Uterine smooth muscle cell (primary cell): Measurements from ENCODE around the gene APC2. TPM values are rescaled to one million over a fixed set of nuclear protein-coding genes. Genes with fewer than 3 reads are reported as not detected.

ENCODE experiments used
- total RNA-seq: library from RNA; depleted of rRNA; stranded (reverse); fragments of >200 nt; gene quantifications from 2 replicates; pipeline ENCODE4 v1.2.3, GENCODE V29; 2014

APC2 gene
- total RNA-seq = 0.44 and 0.50 TPM in 2 replicates

GRCh38 chr19:1449467-1450442, at the start of gene APC2:
Gene APC2, plus strand, starts transcription at chr19:1450121. Its CDS starts 2,881 bp downstream, at chr19:1453002.

GRCh38 chr19:1401138-1401888, 48.6 kb upstream of the APC2 start, which contains the start of gene GAMT:
Gene GAMT, minus strand, starts transcription at chr19:1401542. Its CDS starts 66 bp downstream, at chr19:1401476.

DNA sequence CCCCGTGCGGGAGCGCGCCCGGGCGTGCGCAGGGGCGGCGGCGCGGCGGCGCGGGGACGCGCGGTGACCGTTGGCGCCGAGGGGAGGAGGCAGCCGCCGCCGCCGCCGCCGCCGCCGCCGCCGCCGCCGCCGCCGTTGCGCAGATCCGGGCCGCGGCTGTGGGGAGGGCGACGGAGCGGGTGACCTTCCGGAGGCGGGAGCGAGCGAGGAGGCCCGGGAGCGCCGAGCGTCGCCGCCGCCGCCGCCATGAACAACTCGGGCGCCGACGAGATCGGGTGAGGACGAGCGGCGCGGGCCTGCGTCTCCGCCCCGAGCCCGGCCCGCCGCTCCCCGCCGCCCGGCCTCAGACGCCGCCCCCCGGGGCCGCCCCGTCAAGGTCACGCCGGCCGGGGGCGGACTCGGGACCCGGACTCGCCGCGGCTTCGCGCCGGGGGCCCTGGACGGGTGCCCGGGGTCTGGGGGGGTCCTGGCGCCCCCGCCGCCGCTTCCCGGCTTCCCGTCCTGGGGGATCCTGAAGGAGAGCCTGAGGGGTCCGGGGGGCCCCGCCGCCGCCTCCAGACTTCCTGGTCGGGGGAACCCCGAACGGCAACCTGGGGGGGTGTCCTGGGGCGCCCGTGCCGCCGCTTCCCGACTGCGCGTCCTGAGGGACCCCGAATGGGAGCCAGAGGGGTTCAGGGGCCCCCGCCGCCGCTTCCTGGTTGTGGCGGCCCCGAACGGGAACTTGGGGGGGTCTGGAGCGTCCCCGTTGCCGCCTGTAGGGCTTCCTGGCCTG, 42.2 kb upstream of the APC2 start, which contains the start of gene DAZAP1:
Gene DAZAP1 (plus strand): TSS at position 59 of the 772 bp plus-strand sequence. CDS start 188 bp downstream, at position 247.

GRCh38 chr19:1438035-1438932, 11.6 kb upstream of the APC2 start, which contains the start of gene RPS15:
Gene RPS15, plus strand, starts transcription at chr19:1438396. Its CDS starts 30 bp downstream, at chr19:1438426.

GRCh38 chr19:1478934-1479707, 29.2 kb downstream of the APC2 start, which contains the start of gene C19orf25:
Gene C19orf25, minus strand, starts transcription at chr19:1479215. Its CDS starts 312 bp downstream, at chr19:1478903.

DNA sequence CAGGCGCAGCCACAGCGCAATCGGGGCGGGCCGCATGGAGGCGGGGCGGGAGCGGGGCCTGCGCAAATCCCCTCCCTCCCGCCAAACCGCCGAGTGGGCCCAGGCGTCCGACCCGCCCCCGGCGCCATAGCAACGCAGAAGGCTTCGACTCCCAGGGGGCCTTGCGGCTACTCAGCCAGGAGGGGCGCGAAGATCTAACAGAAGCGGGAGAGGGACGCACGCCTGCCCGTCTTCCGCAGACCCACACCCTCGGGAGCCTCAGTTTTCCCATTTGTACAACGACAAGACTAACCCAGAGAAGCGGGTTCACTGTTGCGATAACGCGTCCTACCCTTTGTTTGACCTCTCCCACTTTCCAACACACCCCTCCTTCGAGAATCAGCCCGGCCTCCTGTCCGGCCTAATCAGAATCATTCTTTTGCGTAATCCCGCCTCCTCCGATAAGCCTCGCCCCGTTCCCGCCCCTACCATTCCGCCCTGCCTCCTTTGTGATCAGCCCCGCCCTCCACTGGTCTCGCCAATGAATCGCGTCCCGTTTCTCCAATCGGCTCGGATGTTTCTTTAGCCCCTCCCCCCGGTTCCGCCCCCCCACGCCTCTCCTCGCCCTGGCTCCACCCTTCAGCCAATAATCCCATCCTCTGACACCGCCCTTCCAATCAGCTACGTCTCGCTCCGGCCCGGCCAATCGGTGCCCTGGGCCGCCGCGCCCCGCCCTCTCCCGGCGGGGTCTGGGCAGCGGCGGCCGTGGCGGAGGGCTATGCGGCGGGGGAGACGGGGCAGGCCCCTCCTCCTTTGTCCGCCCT, 40.6 kb downstream of the APC2 start, which contains the start of gene PCSK4:
Gene PCSK4 (minus strand): TSS at position 40 of the 803 bp plus-strand sequence. CDS start 4 bp downstream, at position 36.

GRCh38 chr19:1491114-1491848, 41.4 kb downstream of the APC2 start, which contains the start of gene REEP6:
Gene REEP6, plus strand, starts transcription at chr19:1491181. Its CDS starts 89 bp downstream, at chr19:1491270.

DNA sequence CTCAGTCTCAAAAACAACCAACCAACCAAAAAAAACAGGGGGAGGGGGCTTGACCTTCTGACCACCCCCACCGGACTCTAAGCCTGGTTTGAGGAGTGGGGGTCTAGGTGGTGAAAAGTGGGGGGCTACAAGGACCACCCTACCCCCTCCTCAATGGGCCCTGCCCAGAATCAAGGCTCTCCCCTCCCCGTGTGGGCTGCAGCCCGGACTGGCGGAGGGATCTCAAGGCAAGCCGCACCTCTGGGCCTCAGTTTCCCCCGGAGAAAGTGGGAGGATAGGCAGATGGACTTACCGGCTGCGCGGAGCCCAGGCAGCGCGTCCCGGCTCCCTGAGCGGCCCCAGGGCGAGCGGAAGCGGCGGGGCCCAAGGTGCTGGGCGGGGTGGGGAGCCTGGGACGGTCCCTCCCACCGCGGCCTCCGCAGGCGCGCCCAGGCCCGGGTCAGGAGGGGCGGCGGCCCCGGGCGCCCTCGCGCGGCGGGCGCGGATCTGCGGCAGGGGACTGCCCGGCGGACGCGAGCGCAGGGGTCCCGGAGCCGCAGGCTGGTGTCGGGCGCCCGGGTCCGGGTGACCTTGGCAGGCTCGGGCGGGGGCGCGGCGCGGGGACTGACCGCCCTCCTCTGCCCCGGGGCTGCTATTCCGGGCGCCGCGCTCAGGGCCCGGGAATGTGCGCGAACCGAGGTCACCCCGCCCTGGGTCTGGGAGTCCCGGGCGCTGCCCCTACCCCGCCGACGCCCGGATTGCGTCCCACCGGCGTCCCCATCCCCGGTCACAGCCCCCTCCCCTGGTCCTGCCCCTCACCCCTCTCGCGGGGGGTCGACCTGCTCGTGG, 63.0 kb downstream of the APC2 start, which contains the start of gene ADAMTSL5:
Gene ADAMTSL5 (minus strand): TSS at position 349 of the 828 bp plus-strand sequence. CDS start 2,076 bp downstream, outside the sequence.

Other genes starting within 250 kb of the APC2 start
- gene STK11, start 244.3 kb upstream of the APC2 start, total RNA-seq = 104 and 111 TPM in 2 replicates
- 3.8 and 4.6 TPM in 2 replicates for gene CBARP, start 212.1 kb upstream of the APC2 start, total RNA-seq
- gene ATP5F1D, start 208.4 kb upstream of the APC2 start, total RNA-seq = 19.8 and 26.2 TPM in 2 replicates
- 23.0 and 30.2 TPM in 2 replicates for gene MIDN, start 201.5 kb upstream of the APC2 start, total RNA-seq
- gene CIRBP, start 180.8 kb upstream of the APC2 start, total RNA-seq = 184 and 223 TPM in 2 replicates
- 24.6 and 28.7 TPM in 2 replicates for gene FAM174C, start 174.6 kb upstream of the APC2 start, total RNA-seq
- not detected in 2 replicates for gene EFNA2, start 164.2 kb upstream of the APC2 start, total RNA-seq
- gene NDUFS7, start 66.2 kb upstream of the APC2 start, total RNA-seq = 72.2 and 91.2 TPM in 2 replicates
- gene GAMT, start 48.6 kb upstream of the APC2 start, total RNA-seq = 26.7 and 37.1 TPM in 2 replicates
- 65.9 and 103 TPM in 2 replicates for gene DAZAP1, start 42.5 kb upstream of the APC2 start, total RNA-seq
- gene RPS15, start 11.7 kb upstream of the APC2 start, total RNA-seq = 486 and 592 TPM in 2 replicates
- 24.7 and 32.2 TPM in 2 replicates for gene C19orf25, start 29.1 kb downstream of the APC2 start, total RNA-seq
- 2.3 and 4.4 TPM in 2 replicates for gene PCSK4, start 40.2 kb downstream of the APC2 start, total RNA-seq
- gene REEP6, start 41.1 kb downstream of the APC2 start, total RNA-seq = 0.44 and 1.7 TPM in 2 replicates
- 3.1 and 6.6 TPM in 2 replicates for gene ADAMTSL5, start 62.9 kb downstream of the APC2 start, total RNA-seq
- not detected in 2 replicates for gene PLK5, start 74.0 kb downstream of the APC2 start, total RNA-seq
- 50.2 and 50.7 TPM in 2 replicates for gene MEX3D, start 118.2 kb downstream of the APC2 start, total RNA-seq
- gene MBD3, start 142.7 kb downstream of the APC2 start, total RNA-seq = 113 and 126 TPM in 2 replicates
- 32.5 and 47.6 TPM in 2 replicates for gene UQCR11, start 155.3 kb downstream of the APC2 start, total RNA-seq
- gene TCF3, start 202.5 kb downstream of the APC2 start, total RNA-seq = 82.9 and 118 TPM in 2 replicates